Measurements from ENCODE around the gene ITGB1BP1. TPM values are rescaled to one million over a fixed set of nuclear protein-coding genes. Genes with fewer than 3 reads are reported as not detected.

Gene ITGB1BP1
- total RNA-seq, 1 experiment from 2014 or later, result 32.7 TPM

GRCh38 chr2:9403924-9404323, 19.4 kb downstream of the ITGB1BP1 start (continued):
- no peak for TF ChIP-seq EMX1 (CRISPR knock-in tag; IDR thresholded peaks at IDR 0.05)

GRCh38 chr2:9401646-9402371, 21.5 kb downstream of the ITGB1BP1 start:
- no peak for TF ChIP-seq SOX15 (CRISPR knock-in tag; IDR thresholded peaks at IDR 0.05)
- TF ChIP-seq MXD4 (CRISPR knock-in tag; IDR thresholded peaks at IDR 0.05; ENCODE audit: borderline replicate concordance), result no peak
- TF ChIP-seq CTCF (IDR thresholded peaks at IDR 0.05), result no peak
- no peak for TF ChIP-seq ZMAT4 (CRISPR knock-in tag; IDR thresholded peaks at IDR 0.05)
- POLR2A ChIA-PET, result interaction anchor here (1.2 kb wide), 1 partner anchor 20 kb away, joined by 3 read pairs; no protein-coding TSS in a partner anchor
- Mint-ChIP-seq H3K27ac (no peak overlapping the region), H3K36me3 (peaks cover 7% of the 10 kb centered on the region), H3K4me1 (peaks cover 11% of the 10 kb centered on the region), H3K9me3 (no peaks in the 10 kb centered on the region), H3K4me3 (no peak overlapping the region), H3K27me3 (ENCODE audit: low read depth) (no peaks in the 10 kb centered on the region)
- DNase-seq (ENCODE audit: low spot score) (no peak), ATAC-seq (no peak; the same call in none of the 2 replicates)
- CTCF ChIA-PET, result interaction anchor here (0.5 to 3.3 kb wide), 9 partner anchors 9 to 330 kb away, joined by 3 to 10 read pairs (median 6); partner anchors contain the start of gene ITGB1BP1

- ChIA-PET POLR2A (interaction anchor here (1.2 kb wide), 1 partner anchor 21 kb away, joined by 3 read pairs; no protein-coding TSS in a partner anchor), CTCF (interaction anchor here (0.5 to 3.3 kb wide), 10 partner anchors 14 to 331 kb away, joined by 3 to 10 read pairs (median 4); partner anchors contain the start of gene ITGB1BP1)
- no peaks in the 10 kb centered on the region for H3K9me3 Mint-ChIP-seq
- H3K27ac Mint-ChIP-seq, result peak overlapping the region; percentile 87
- ATAC-seq (no peak), DNase-seq (ENCODE audit: low spot score) (no peak)
- H3K27me3 Mint-ChIP-seq (ENCODE audit: low read depth), result no peaks in the 10 kb centered on the region
- peaks cover 7% of the 10 kb centered on the region for H3K36me3 Mint-ChIP-seq
- no peak overlapping the region for H3K4me3 Mint-ChIP-seq
- H3K4me1 Mint-ChIP-seq, result peaks cover 11% of the 10 kb centered on the region
- TF ChIP-seq RELA (CRISPR knock-in tag; IDR thresholded peaks at IDR 0.05; ENCODE audit: borderline replicate concordance) (no peak), MAX (CRISPR knock-in tag; IDR thresholded peaks at IDR 0.05) (no peak), PRDM15 (CRISPR knock-in tag; IDR thresholded peaks at IDR 0.05) (no peak), ATF1 (CRISPR knock-in tag; IDR thresholded peaks at IDR 0.05) (no peak), E2F5 (CRISPR knock-in tag; IDR thresholded peaks at IDR 0.05) (no peak), CREM (CRISPR knock-in tag; IDR thresholded peaks at IDR 0.05) (no peak), ZNF121 (CRISPR knock-in tag; IDR thresholded peaks at IDR 0.05) (no peak), ZNF416 (CRISPR knock-in tag; IDR thresholded peaks at IDR 0.05) (no peak), ATF6 (CRISPR knock-in tag; IDR thresholded peaks at IDR 0.05) (no peak), SOX15 (CRISPR knock-in tag; IDR thresholded peaks at IDR 0.05) (no peak), ZNF512 (CRISPR knock-in tag; IDR thresholded peaks at IDR 0.05; ENCODE audit: borderline replicate concordance) (no peak), PREB (CRISPR knock-in tag; IDR thresholded peaks at IDR 0.05; ENCODE audit: borderline replicate concordance) (no peak), GRHL2 (CRISPR knock-in tag; IDR thresholded peaks at IDR 0.05; ENCODE audit: insufficient replicate concordance, severe bottlenecking) (no peak), ZNF263 (CRISPR knock-in tag; IDR thresholded peaks at IDR 0.05; ENCODE audit: low read depth) (no peak), ZNF317 (CRISPR knock-in tag; IDR thresholded peaks at IDR 0.05; ENCODE audit: borderline replicate concordance, low read depth) (no peak)
Observed at GRCh38 chr2:9401059-9401547, 22.2 kb downstream of the ITGB1BP1 start.
